Choroid plexus epithelial cell (primary cell): Measurements from ENCODE around the gene MAGEA8.

Experiments
- DNase-seq: peaks from one replicate; pipeline ENCODE4 v3.0.0-alpha.2; 2010; ENCODE audit warnings: low read depth
- H3K4me3 ChIP-seq: 2 replicates; pipeline ENCODE4 v1.5.1; 2011; ENCODE audit warnings: low read depth, mild to moderate bottlenecking, control low read depth, low read length, moderate library complexity
- CTCF ChIP-seq: conservative IDR thresholded peaks from 2 replicates; pipeline ENCODE4 v1.5.1; 2011; ENCODE audit warnings: low read depth, mild to moderate bottlenecking, control low read depth, inconsistent platforms, low read length, moderate library complexity

MAGEA8 gene

GRCh38 chrX:149846789-149847188, 34.2 kb upstream of the MAGEA8 start:
- DNase-seq = no peak
- H3K4me3 ChIP-seq = no peak overlapping the region
- no peak for TF ChIP-seq CTCF

- no peak for TF ChIP-seq CTCF
- DNase-seq = no peak
Observed at GRCh38 chrX:149848855-149849254, 32.1 kb upstream of the MAGEA8 start.

GRCh38 chrX:149849787-149850186, 31.2 kb upstream of the MAGEA8 start:
- no peak overlapping the region for H3K4me3 ChIP-seq
- TF ChIP-seq CTCF = no peak
- DNase-seq = no peak

More at GRCh38 chrX:149848855-149849254, 32.1 kb upstream of the MAGEA8 start:
- H3K4me3 ChIP-seq = no peak overlapping the region

- DNase-seq = no peak
- H3K4me3 ChIP-seq = no peak overlapping the region
- TF ChIP-seq CTCF = no peak
Observed at GRCh38 chrX:149851864-149852263, 29.1 kb upstream of the MAGEA8 start.

GRCh38 chrX:149853925-149854324, 27.1 kb upstream of the MAGEA8 start:
- no peak for TF ChIP-seq CTCF
- H3K4me3 ChIP-seq = no peak overlapping the region
- DNase-seq = no peak

GRCh38 chrX:149858592-149858991, 22.4 kb upstream of the MAGEA8 start:
- DNase-seq = no peak
- TF ChIP-seq CTCF = no peak
- no peak overlapping the region for H3K4me3 ChIP-seq

- TF ChIP-seq CTCF = no peak
- DNase-seq = no peak
- no peak overlapping the region for H3K4me3 ChIP-seq
Observed at GRCh38 chrX:149860445-149860844, 20.5 kb upstream of the MAGEA8 start.
